ENCODE measurements around the gene PIP5K1B. TPM values are rescaled to one million over a fixed set of nuclear protein-coding genes. Genes with fewer than 3 reads are reported as not detected.

The PIP5K1B gene
- total and polyA plus RNA-seq, 10 of the 15 experiments (the other 5 are each of a cell fraction or from before 2014, with no cell fraction given) = 6.8 to 16.3 (median 10.6) TPM

DNA sequence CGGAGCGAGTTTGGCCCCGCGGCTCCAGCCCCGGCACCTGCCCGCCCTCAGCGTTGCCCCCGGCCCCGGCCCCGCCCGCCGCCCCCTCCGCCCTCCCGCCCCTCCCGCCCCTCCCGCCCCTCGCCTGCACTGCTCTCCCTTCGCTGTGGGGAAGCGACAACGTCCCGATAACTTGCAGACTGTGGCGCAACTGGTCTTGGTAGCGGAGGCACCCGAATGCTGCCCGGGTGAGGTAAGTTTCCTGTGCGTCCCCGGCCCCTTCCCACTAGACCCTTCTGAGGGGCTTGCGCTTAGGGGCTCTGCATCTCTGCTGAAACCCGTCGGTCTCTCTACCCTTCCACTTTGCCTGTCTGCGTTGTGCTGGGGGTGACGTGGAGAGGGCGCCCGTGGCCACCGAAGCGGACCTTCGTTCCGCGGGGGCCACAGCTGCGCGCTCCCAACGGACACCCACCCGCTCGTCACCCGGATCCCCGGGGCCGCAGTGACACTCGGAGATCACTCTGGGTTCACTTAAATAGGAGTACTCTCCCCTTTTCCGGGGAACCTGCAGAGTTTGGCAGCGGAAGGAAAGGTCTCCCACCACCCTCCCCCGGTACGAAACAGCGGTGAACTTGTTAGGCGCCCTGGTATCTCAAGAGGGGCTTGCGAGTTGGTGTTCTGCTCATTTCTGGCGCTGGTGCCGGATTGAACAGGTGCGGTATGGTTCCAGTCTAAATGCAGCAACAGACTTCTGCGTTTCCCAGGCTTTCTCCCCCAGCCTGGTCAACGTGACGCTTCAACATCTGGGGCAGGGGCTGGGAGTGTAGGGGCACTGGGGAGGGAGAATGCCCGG, 707 bp downstream of the PIP5K1B start:
- peak overlapping the region; percentile 98 for H3K4me3 ChIP-seq
- peak; percentile 25 for ATAC-seq
- under 1% methylated on average over 42 of the region's 62 CpGs for WGBS (ENCODE audit: insufficient coverage, insufficient replicate concordance, low lambda C conversion rate, missing lambda C conversion rate)
- no peak for DNase-seq (ENCODE audit: low read depth, low spot score)
- peak overlapping the region; percentile 73 for H3K9ac ChIP-seq (ENCODE audit: control insufficient read depth, insufficient read depth, low read length)
- H3K4me2 ChIP-seq (ENCODE audit: control insufficient read depth, insufficient read depth) = peak overlapping the region; percentile 86
- peaks cover 40% of the 10 kb centered on the region for H3K79me2 ChIP-seq (ENCODE audit: control insufficient read depth, insufficient read depth, low read length)
- POLR2A ChIA-PET = interaction anchor here (1.0 to 1.4 kb wide), 2 partner anchors 14 to 56 kb away, joined by 3 read pairs; no protein-coding TSS in a partner anchor
- no TSS peak for BruUV-seq (replicated peaks)
- H3K36me3 ChIP-seq (ENCODE audit: control insufficient read depth in 2 of 2, insufficient read depth in 2 of 2, low read length in 1 of 2) = no peaks in the 10 kb centered on the region
- no peaks in the 10 kb centered on the region for H4K20me1 ChIP-seq (ENCODE audit: control insufficient read depth, insufficient read depth)
- no peaks in the 10 kb centered on the region; the same call in 2 of the 3 replicates for H3K9me3 ChIP-seq (replicated peaks; ENCODE audit: control insufficient read depth, insufficient read depth, low read length)
- RAD21 ChIA-PET (ENCODE audit: unreplicated experiment) = interaction anchor here (0.7 to 2.2 kb wide), 5 partner anchors 20 to 321 kb away, joined by 3 to 7 read pairs (median 5); no protein-coding TSS in a partner anchor
- intact Hi-C loops (cut with micrococcal nuclease; ENCODE audit: unreplicated experiment) = loop anchor here (2.0 to 5.0 kb wide), 7 partner anchors 53 to 292 kb away; no protein-coding TSS in a partner anchor
- CTCF ChIA-PET = interaction anchor here (0.8 to 2.5 kb wide), 10 partner anchors 71 to 294 kb away, joined by 3 to 6 read pairs (median 4); a partner anchor contains a TSS
- peak overlapping the region; percentile 72 for H3K27ac ChIP-seq (ENCODE audit: control insufficient read depth, insufficient read depth)
- SMC1A ChIA-PET (ENCODE audit: uncharacterized antibody, unreplicated experiment) = interaction anchor here (1.0 to 1.7 kb wide), 6 partner anchors 15 to 292 kb away, joined by 3 to 7 read pairs (median 4); no protein-coding TSS in a partner anchor
- no peak for FAIRE-seq
- peaks cover 3 to 5% of the 10 kb centered on the region in 2 experiments for H3K27me3 ChIP-seq (replicated peaks in 1 of 2; ENCODE audit: control insufficient read depth in 2 of 2, insufficient read depth in 2 of 2, low read length in 1 of 2)
- in situ Hi-C loops (cut with MboI) = loop anchor here (10.0 kb wide), 1 partner anchor 289 kb away; no protein-coding TSS in a partner anchor
- H3K4me1 ChIP-seq (ENCODE audit: control insufficient read depth, insufficient read depth, low read length) = peaks cover 28% of the 10 kb centered on the region
- peak overlapping the region; percentile 47 for H2AFZ ChIP-seq (ENCODE audit: control insufficient read depth, low read depth, low read length)
- 0 out of 2 replicates have a peak, but pooled peaks have one; percentile 5 for TF ChIP-seq POLR2AphosphoS5 (IDR thresholded peaks at IDR 0.05; ENCODE audit: low read length)
- 0 out of 2 replicates have a peak, but pooled peaks have one; percentile 9 for TF ChIP-seq POLR2A (IDR thresholded peaks at IDR 0.05; ENCODE audit: low read depth, low read length)
- TF ChIP-seq PAX5 (IDR thresholded peaks at IDR 0.05; ENCODE audit: borderline replicate concordance, low read depth, low read length) = 0 out of 2 replicates have a peak, but pooled peaks have one; percentile 31
- TF ChIP-seq RB1 (IDR thresholded peaks at IDR 0.05; ENCODE audit: borderline replicate concordance) = no peak
- peak; percentile 46; the same call in 1 of the 2 replicates for TF ChIP-seq TCF3 (IDR thresholded peaks at IDR 0.05; ENCODE audit: borderline replicate concordance, insufficient read depth, low read depth, low read length)
- TF ChIP-seq WRNIP1 (IDR thresholded peaks at IDR 0.05; ENCODE audit: borderline replicate concordance, low read depth, low read length) = no peak
- TF ChIP-seq, protein P1, sequence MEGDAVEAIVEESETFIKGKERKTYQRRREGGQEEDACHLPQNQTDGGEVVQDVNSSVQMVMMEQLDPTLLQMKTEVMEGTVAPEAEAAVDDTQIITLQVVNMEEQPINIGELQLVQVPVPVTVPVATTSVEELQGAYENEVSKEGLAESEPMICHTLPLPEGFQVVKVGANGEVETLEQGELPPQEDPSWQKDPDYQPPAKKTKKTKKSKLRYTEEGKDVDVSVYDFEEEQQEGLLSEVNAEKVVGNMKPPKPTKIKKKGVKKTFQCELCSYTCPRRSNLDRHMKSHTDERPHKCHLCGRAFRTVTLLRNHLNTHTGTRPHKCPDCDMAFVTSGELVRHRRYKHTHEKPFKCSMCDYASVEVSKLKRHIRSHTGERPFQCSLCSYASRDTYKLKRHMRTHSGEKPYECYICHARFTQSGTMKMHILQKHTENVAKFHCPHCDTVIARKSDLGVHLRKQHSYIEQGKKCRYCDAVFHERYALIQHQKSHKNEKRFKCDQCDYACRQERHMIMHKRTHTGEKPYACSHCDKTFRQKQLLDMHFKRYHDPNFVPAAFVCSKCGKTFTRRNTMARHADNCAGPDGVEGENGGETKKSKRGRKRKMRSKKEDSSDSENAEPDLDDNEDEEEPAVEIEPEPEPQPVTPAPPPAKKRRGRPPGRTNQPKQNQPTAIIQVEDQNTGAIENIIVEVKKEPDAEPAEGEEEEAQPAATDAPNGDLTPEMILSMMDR (IDR thresholded peaks at IDR 0.05 in 2 of 3, conservative IDR thresholded peaks at IDR 0.05 in 1 of 3; ENCODE audit: control insufficient read depth in 2 of 3, extremely low read depth in 1 of 3, insufficient read depth in 1 of 3, low read depth in 3 of 3, low read length in 3 of 3) = peak in 2 of 3 experiments; percentile 10 to 20; a peak in 1 of 6 replicates
- TF ChIP-seq RAD21 (IDR thresholded peaks at IDR 0.05; ENCODE audit: insufficient read depth, low read depth, low read length) = peak; percentile 26; the same call in 1 of the 2 replicates
- no peak for TF ChIP-seq CEBPB (IDR thresholded peaks at IDR 0.05; ENCODE audit: borderline replicate concordance in 1 of 2, low read depth in 2 of 2, low read length in 2 of 2)
- TF ChIP-seq CREM (IDR thresholded peaks at IDR 0.05; ENCODE audit: low read depth) = peak; percentile 76; the same call in 1 of the 2 replicates
- TF ChIP-seq KAT2A (conservative IDR thresholded peaks at IDR 0.05; ENCODE audit: control insufficient read depth, low read depth, low read length) = no peak
- TF ChIP-seq NR2C2 (IDR thresholded peaks at IDR 0.05; ENCODE audit: borderline replicate concordance, control insufficient read depth, insufficient read length, low read depth) = no peak
- TF ChIP-seq CREB1 (IDR thresholded peaks at IDR 0.05; ENCODE audit: low read depth) = peak; percentile 44; the same call in 1 of the 2 replicates
- TF ChIP-seq TCF12 (IDR thresholded peaks at IDR 0.05; ENCODE audit: low read depth, low read length) = no peak
- TF ChIP-seq, protein P2, sequence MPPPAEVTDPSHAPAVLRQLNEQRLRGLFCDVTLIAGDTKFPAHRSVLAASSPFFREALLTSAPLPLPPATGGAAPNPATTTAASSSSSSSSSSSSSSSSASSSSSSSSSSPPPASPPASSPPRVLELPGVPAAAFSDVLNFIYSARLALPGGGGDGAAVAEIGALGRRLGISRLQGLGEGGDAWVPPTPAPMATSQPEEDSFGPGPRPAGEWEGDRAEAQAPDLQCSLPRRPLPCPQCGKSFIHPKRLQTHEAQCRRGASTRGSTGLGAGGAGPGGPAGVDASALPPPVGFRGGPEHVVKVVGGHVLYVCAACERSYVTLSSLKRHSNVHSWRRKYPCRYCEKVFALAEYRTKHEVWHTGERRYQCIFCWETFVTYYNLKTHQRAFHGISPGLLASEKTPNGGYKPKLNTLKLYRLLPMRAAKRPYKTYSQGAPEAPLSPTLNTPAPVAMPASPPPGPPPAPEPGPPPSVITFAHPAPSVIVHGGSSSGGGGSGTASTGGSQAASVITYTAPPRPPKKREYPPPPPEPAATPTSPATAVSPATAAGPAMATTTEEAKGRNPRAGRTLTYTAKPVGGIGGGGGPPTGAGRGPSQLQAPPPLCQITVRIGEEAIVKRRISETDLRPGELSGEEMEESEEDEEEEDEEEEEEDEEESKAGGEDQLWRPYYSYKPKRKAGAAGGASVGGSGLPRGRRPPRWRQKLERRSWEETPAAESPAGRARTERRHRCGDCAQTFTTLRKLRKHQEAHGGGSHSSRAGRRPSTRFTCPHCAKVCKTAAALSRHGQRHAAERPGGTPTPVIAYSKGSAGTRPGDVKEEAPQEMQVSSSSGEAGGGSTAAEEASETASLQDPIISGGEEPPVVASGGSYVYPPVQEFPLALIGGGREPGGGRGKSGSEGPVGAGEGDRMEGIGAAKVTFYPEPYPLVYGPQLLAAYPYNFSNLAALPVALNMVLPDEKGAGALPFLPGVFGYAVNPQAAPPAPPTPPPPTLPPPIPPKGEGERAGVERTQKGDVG (CRISPR knock-in tag; IDR thresholded peaks at IDR 0.05) = no peak
